H1 (cell line): Measurements from ENCODE around the gene REXO5.

Source experiments
- BCL11A ChIP-seq, 2 experiments: IDR thresholded peaks; one replicate each; pipeline ENCODE4 v1.6.1; 2011; ENCODE audit warnings: low read depth in 2 of 2, low read length in 2 of 2, mild to moderate bottlenecking in 2 of 2
- BRCA1 ChIP-seq: IDR thresholded peaks from 2 replicates; pipeline ENCODE4 v1.6.1; 2012; ENCODE audit warnings: low read depth, low read length, improper control_type of control experiment
- CBX8 ChIP-seq: fragments of 300-800, 300-1000 bp; sonication (generic); IDR thresholded peaks from 2 replicates; pipeline ENCODE4 v1.7.1; 2016; ENCODE audit warnings: low read depth, low read length, borderline replicate concordance
- EZH2 ChIP-seq: fragments of 200-600 bp; sonication (generic); IDR thresholded peaks from 2 replicates; pipeline ENCODE4 v1.7.1; 2012; ENCODE audit warnings: low read depth, mild to moderate bottlenecking, moderate library complexity, low read length, inconsistent platforms; ENCODE audit not compliant: severe bottlenecking
- KDM4A ChIP-seq: IDR thresholded peaks from one replicate; pipeline ENCODE4 v1.7.1; 2012; ENCODE audit warnings: low read depth, mild to moderate bottlenecking, moderate library complexity, low read length, inconsistent platforms; ENCODE audit not compliant: severe bottlenecking
- POLR2A ChIP-seq, 2 experiments: IDR thresholded peaks; 1 replicate in 1 of 2; 2 replicates in 1 of 2; pipeline ENCODE4 v1.6.1; 2011; ENCODE audit warnings: low read depth in 2 of 2, low read length in 2 of 2, mild to moderate bottlenecking in 2 of 2; ENCODE audit errors: control extremely low read depth in 1 of 2
- POLR2AphosphoS5 ChIP-seq: IDR thresholded peaks from 2 replicates; pipeline ENCODE4 v1.6.1; 2011; ENCODE audit warnings: low read depth, low read length
- RBBP5 ChIP-seq: IDR thresholded peaks from 2 replicates; pipeline ENCODE4 v1.7.1; 2012; ENCODE audit warnings: low read depth, mild to moderate bottlenecking, inconsistent platforms, low read length, moderate library complexity, borderline replicate concordance
- RXRA ChIP-seq: IDR thresholded peaks from 2 replicates; pipeline ENCODE4 v1.6.1; 2011; ENCODE audit warnings: low read depth, mild to moderate bottlenecking, low read length, moderate library complexity; ENCODE audit not compliant: insufficient read depth
- SAP30 ChIP-seq: fragments of 300-600 bp; sonication (generic); IDR thresholded peaks from 2 replicates; pipeline ENCODE4 v1.7.1; 2012; ENCODE audit warnings: low read length, moderate library complexity, mild to moderate bottlenecking, inconsistent platforms; ENCODE audit not compliant: insufficient read depth, insufficient replicate concordance
- SIX5 ChIP-seq: IDR thresholded peaks from 2 replicates; pipeline ENCODE4 v1.6.1; 2011; ENCODE audit warnings: mild to moderate bottlenecking, low read depth, low read length
- SUZ12 ChIP-seq: fragments of 200-600 bp; sonication (generic); IDR thresholded peaks from 2 replicates; pipeline ENCODE4 v1.6.1; 2012; ENCODE audit warnings: mild to moderate bottlenecking, inconsistent platforms, low read length, moderate library complexity, mixed read lengths
- TBP ChIP-seq: IDR thresholded peaks from 2 replicates; pipeline ENCODE4 v1.6.1; 2011; ENCODE audit warnings: low read depth, low read length, improper control_type of control experiment
- TF ChIP-seq, protein P1 (sequence below), 3 experiments: IDR thresholded peaks; 1 replicate in 2 of 3; 2 replicates in 1 of 3; pipeline versions ENCODE4 v1.5.1 to v1.6.1; 2011; ENCODE audit warnings: low read length in 3 of 3, mild to moderate bottlenecking in 3 of 3, inconsistent platforms in 2 of 3, low read depth in 1 of 3, moderate library complexity in 1 of 3; ENCODE audit not compliant: insufficient read depth in 1 of 3; ENCODE audit errors: control extremely low read depth in 1 of 3

DNA sequence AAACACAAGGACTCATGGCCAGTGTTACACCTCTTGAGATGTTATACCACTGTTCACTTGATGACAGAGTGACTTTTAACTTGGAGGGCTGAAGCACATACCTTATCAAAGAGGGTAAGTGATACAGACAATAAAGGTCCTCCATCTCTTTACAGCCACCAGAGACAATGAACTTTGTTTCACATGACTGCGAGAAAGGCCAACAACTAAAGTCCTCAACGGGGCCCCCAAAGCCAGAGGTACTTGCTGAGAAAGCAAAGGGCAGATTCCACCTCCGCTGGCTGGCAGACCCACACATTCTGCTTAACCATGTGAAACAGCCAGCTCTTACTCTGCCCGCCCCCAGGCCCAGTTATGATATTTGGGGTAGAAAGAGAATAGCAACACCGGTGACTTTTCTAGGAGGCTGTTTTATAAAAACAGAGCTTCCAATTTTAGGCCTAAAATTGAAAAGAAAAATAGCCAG is 72.4 kb downstream of the REXO5 start:
- TF ChIP-seq, protein P1, sequence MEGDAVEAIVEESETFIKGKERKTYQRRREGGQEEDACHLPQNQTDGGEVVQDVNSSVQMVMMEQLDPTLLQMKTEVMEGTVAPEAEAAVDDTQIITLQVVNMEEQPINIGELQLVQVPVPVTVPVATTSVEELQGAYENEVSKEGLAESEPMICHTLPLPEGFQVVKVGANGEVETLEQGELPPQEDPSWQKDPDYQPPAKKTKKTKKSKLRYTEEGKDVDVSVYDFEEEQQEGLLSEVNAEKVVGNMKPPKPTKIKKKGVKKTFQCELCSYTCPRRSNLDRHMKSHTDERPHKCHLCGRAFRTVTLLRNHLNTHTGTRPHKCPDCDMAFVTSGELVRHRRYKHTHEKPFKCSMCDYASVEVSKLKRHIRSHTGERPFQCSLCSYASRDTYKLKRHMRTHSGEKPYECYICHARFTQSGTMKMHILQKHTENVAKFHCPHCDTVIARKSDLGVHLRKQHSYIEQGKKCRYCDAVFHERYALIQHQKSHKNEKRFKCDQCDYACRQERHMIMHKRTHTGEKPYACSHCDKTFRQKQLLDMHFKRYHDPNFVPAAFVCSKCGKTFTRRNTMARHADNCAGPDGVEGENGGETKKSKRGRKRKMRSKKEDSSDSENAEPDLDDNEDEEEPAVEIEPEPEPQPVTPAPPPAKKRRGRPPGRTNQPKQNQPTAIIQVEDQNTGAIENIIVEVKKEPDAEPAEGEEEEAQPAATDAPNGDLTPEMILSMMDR (IDR thresholded peaks at IDR 0.05; ENCODE audit: control extremely low read depth in 1 of 3, insufficient read depth in 1 of 3, low read depth in 1 of 3, low read length in 3 of 3): no peak
- TF ChIP-seq EZH2 (no peak), POLR2A (IDR thresholded peaks at IDR 0.05; ENCODE audit: control extremely low read depth in 1 of 2, low read depth in 2 of 2, low read length in 2 of 2) (no peak), SIX5 (no peak), TBP (no peak), RXRA (no peak), BRCA1 (no peak), POLR2AphosphoS5 (no peak), SAP30 (no peak), SUZ12 (no peak), CBX8 (no peak), BCL11A (IDR thresholded peaks at IDR 0.05; ENCODE audit: low read depth in 2 of 2, low read length in 2 of 2) (no peak), RBBP5 (no peak), KDM4A (no peak)
